HTR-8/SVneo (cell line): Measurements from ENCODE around the gene EFCAB12.
A peak's percentile ranks its signal among the peaks of the same experiment; 100 is the strongest.
"Not testable (repeated sequence)": the region's sequence is repeated elsewhere in the genome, so short reads cannot be mapped to it uniquely, and the experiment has no call there.

Source experiments
- DNase-seq: peaks from one replicate; pipeline ENCODE4 v3.0.0; 2011; ENCODE audit warnings: low spot score, mixed read lengths; ENCODE audit not compliant: insufficient read length
- FAIRE-seq: peaks from 2 replicates; lab custom pipeline; 2011; peaks lifted over from hg19 to GRCh38; lab: Jason Lieb, UNC

EFCAB12 gene

DNA sequence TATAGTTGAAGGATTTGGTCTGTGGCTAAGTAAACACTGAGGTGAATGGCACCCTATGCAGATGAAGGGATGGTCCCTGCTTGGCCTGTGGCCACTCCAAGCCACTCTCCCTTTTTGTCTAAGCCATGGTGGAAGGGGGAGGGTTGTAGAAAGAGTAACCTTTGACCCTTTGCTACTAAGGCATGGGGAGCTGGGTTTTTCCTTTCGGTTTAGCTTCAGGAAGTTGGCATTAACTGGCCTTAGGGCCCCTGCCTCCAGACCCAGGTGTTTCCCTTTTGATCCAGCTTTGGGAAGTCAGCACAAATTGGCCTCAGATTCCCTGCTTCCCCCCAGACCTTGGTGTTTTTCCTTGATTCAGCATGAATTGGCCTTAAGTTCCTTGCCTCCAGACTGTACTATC is 49.5 kb downstream of the EFCAB12 start:
- DNase-seq (no peak), FAIRE-seq (no peak)

DNA sequence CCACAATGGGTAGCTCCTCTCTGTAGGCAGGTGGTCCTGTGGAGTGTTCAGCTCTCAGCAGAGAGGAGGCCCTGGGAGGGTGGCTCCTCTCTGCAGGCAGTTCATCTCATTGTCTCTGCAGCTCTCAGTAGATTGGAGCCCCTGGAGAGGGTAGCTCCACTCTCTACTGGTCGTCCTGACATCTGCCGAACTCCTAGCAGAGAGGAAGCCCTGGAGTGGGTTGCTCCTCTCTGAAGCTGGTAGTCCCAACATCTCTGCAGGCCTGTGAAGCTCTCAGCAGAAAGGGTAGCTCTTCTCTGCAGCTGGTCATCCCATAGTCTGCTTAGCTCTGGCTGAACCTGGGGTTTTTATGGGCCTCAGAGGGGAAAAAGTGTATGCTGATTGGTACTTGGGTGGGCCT is 50.8 kb downstream of the EFCAB12 start:
- FAIRE-seq (no peak), DNase-seq (no peak)

DNA sequence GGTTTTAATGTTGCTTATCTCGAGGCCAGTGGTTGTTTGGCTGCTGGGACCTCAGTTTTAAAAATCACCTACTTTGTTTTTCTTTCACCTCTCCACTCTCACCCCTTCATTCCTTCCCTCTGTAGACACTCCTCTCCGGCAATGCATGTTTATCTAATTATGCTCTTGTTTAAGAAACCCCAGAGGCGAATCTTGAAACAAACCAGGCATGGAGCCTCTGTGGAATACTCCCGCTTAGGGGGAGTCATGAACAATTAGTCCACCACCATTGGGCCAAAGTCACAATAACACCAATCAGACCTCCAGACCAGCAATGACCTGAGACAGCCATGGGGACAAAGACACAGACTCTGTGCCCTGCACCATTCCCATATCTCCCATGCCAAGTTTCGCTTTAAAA is 53.3 kb downstream of the EFCAB12 start:
- DNase-seq (no peak), FAIRE-seq (no peak)

DNA sequence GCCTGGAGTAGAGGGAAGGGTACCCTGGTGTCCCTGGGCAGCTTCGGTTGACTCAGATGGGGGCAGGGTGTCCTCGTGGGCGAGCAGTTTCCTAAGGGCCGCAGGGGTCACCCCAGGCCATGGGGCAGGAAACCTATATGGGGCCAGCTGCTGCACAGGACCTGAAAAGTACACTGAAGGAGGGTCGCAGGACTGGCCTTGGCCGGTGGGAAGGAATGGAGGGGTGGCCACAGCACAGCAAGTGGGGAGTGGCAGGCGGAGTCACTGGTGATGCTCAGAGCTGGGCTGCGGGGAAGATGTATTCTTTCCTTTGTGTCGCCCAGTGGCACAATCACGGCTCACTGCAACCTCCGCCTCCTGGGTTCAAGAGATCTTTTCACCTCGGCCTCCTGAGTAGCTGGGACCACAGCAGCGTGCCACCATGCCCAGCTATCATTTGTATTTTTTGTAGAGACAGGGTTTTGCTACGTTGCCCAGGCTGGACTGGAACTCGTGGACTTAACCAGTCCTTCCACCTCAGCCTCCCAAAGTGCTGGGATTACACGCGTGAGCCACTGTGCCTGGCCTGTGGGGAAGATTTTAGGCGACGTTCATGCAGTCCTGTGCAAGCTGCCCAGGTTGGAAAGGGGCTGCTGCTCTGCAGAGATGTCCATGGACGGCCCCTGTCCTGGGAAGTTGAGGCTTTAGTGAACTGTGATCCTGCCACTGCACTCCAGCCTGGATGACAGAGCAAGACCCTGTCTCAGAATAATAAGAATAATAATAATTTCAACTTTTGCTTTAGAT is 57.2 kb downstream of the EFCAB12 start:
- FAIRE-seq: no peak

DNA sequence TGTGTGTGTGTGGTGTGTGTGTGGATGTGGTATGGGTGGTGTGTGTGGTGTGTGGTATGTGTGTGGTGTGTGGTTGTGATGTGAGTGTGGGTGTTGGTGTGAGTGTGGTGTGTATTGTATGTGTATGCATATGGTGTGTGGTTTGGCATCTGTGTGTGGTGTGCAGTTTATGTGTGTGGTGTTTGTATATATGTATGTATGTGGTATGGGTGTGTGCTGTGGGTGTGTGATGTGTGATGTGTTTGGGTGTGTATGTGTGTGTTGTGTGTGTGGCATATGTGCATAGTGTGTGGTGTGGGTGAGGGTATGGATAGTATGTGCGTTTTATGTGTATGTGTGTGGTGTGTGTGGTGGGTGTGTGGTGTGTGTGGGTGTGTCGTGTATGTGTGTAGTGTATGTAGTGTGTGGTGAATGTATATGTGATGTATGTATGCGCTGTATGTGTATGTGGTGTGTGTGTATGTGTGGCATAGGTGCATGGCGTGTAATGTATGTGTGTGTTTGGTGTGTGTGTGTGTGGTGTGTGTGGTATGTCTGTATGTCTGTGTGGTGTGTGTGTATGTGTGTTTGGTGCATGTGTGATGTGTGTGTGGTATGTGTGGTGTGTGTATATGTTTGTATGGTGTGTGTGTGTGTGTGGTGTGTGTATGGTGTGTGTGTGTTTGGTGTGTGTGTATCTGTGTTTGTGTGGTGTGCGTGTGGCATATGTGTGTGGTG is 58.0 kb downstream of the EFCAB12 start:
- no peak for FAIRE-seq
- no peak for DNase-seq

More for the DNA sequence above, 57.2 kb downstream of the EFCAB12 start:
- DNase-seq: no peak

DNA sequence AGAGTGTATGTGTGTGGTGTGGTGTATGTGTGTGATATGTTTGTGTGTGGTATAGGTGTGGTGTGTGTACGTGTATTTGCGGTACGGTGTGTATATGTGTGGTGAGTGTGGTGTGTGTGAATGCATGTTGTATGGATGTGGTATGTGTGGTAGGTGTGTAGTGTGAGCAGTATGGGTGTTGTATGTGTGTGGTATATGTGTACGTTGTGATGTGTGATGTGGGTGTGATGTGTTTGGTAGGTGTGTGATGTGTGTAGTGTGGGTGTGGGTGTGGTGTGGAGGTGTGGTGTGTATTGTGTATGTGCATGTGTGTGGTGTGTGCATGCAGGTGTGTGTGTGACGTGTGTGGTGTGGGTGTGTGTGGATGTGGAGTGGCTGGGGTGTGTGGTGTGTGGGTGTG is 58.7 kb downstream of the EFCAB12 start:
- DNase-seq (no peak), FAIRE-seq (peak; percentile 100)

DNA sequence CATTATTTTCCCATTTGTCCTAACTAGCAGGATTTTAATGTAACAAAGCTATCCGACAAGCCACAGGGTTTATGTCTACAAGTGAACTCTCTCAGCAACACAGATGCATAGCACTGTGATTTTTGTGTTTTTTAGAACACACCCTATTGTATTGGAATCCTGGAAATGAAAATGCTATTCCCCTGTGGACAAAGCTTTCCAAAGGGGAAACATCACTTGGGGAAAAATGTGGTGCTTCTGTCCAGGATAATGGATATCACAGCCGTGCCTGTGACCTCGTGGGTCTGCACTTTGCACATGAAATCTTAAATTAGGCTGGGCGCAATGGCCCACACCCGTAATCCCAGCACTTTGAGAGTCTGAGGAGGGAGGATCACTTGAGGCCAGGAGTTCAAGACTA is 60.6 kb downstream of the EFCAB12 start:
- DNase-seq (no peak), FAIRE-seq (no peak)

DNA sequence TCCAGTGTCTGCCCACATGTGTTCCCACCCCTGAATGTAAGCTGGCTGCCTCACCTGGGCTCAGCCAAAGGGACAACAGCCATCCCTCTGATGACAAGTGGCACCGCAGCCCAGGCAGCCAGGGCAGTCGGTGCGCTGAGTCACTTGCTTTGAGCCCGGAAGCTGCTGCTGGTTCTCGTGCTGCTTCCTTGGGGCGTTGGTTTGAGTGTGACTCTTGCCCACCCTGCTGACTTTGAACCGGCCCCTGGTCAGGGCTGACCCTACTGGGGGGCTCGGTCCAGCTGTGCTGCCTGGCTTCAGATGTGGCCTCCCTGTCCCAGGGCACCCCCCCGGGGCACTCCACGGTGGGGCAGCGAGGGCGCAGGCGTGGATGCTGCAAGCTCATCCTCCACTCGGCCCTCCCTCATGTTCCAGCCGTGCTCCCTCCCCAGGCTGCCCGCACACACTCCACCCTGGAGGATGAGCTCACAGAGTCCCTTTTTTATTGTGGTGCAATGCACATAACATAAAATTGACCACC is 62.1 kb downstream of the EFCAB12 start:
- DNase-seq (no peak), FAIRE-seq (no peak)

DNA sequence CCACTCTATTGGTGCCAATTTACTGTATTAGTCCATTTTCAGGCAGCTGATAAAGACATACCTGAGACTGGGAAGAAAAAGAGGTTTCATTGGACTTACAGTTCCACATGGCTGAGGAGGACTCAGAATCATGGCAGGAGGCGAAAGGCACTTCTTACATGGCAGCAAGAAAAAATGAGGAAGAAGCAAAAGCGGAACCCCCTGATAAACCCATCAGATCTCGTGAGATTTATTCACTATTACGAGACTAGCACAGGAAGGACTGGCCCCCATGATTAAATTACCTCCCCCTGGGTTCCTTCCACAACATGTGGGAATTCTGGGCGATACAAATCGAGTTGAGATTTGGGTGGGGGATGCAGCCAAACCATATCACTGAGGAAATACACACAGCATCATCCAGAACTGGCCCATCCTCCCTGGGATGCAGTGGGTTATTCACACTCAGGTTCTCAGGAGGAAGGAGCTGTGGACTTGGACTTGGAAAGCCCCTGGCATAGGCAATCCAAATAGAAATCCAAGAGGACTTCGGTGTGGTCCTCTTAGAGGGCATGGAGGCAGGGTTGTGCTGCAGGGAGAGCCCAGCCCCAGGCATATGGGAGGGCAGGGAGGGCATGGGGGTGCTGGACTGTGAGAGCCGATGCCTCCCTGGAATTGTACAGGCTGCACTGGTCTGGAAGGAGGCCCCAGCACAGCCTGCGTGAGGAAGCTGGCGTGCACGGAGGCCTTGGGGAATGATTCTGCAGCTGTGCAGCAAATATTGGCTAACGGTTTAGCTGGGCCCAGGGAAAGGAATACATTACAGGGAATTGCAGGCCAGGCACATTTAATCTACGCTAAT is 62.9 kb downstream of the EFCAB12 start:
- DNase-seq (no peak), FAIRE-seq (no peak)

DNA sequence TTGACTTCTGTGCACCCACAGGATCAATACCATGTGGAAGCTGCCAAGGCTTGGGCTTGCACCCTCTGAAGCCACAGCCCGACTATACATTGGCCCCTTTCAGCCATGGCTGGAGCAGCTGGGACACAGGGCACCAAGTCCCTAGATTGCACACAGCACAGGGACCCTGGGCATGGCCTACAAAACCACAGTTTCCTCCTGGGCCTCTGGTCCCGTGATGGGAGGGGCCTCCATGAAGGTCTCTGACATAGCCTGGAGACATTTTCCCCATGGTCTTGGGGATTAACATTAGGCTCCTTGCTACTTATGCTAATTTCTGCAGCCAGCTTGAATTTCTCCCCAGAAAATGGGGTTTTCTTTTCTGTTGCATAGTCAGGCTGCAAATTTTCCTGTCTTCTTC is 63.6 kb downstream of the EFCAB12 start:
- not testable (repeated sequence) for FAIRE-seq, DNase-seq

DNA sequence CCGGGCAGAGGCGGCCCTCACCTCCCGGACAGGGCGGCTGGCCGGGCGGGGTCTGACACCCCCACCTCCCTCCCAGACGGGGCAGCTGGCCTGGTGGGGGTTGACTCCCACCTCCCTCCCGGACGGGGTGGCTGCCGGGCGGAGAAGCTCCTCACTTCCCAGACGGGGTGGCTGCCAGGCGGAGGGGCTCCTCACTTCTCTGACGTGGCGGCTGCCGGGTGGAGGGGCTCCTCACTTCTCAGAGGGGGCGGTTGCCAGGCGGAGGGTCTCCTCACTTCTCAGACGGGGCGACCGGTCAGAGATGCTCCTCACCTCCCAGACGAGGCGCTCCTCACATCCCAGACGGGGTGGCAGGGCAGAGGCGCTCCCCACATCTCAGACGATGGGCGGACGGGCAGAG is 65.1 kb downstream of the EFCAB12 start:
- FAIRE-seq, DNase-seq: not testable (repeated sequence)

DNA sequence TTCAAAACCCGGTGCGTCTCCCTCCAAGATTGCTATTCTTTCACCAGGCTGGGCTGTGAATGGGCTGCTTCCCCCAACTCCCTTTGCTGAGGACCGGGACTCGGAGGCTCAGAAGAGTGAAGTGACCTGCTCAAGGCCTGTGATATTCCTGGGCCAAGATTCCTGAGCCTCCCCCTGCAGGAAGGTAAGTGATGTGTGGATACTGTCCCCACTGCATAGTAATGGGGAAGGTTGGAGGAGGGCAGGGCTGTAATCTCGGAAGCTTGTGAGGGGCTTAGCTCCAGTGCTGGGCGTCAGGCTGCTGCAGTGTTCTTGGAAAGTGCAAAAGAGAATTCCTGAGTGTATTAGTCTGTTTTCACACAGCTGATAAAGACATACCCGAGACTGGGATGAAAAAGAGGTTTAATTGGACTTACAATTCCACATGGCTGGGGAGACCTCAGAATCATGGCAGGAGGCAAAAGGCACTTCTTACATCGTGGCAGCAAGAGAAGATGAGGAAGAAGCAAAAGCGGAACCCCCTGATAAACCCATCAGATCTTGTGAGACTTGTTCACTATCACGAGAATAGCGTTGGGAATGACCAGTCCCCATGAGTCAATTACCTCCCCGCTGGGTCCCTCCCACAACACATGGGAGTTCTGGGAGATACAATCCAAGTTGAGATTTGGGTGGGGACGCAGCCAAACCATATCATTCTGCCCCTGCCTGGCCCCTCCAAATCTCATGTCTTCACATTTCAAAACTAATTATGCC is 67.6 kb downstream of the EFCAB12 start:
- FAIRE-seq (peak; percentile 46), DNase-seq (no peak)

DNA sequence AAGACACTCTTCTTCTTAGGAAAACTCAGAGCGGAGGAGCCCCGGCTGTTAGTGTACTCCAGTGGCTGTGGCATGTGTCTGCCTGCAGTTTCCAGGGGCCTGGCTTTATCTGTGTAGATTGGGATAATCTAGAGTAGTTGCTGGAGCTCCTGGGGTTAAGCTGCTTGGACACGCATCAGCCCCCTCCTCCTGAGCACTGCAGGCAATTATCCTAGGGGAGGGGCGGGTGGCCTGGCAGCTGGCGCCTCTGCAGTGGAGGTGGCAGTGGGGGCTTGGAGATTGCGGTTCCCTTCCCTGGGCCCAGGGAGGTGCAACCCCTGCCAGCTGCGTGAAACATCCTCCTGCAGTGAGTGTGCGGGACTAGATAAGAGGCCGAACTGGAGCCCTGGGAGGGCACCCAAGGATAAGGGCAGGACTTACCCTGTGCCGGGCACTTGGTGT is 68.2 kb downstream of the EFCAB12 start:
- FAIRE-seq (no peak), DNase-seq (no peak)

DNA sequence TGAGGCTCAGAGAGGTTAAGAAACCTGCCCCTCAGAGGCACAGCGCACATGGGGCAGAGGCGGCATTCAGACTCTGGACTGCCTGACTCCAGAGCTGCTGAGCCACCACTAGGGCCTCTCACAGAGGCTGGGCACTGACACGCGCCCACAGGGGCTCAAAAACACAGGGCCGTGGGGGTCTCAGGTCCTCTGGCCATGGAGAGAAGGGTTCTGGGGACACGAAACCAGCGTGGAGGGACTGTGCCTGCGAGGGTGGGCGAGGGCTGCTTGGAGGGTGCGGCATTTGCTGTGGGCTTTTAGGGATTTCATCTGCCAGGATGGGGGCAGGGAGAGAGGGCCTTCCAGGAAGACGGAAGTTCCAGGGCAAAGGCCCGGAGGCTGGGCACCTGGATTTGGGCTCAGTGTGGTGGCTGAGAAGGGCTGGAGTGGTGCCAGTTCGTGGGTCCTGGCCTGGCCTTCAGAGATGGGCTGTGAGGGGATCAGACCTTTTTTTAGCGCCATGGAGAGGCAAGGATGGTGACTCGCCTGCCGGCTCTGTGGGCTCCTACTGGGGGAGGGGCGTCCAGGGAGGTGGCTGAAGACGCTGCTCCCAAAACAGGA is 69.6 kb downstream of the EFCAB12 start:
- DNase-seq (no peak), FAIRE-seq (no peak)

DNA sequence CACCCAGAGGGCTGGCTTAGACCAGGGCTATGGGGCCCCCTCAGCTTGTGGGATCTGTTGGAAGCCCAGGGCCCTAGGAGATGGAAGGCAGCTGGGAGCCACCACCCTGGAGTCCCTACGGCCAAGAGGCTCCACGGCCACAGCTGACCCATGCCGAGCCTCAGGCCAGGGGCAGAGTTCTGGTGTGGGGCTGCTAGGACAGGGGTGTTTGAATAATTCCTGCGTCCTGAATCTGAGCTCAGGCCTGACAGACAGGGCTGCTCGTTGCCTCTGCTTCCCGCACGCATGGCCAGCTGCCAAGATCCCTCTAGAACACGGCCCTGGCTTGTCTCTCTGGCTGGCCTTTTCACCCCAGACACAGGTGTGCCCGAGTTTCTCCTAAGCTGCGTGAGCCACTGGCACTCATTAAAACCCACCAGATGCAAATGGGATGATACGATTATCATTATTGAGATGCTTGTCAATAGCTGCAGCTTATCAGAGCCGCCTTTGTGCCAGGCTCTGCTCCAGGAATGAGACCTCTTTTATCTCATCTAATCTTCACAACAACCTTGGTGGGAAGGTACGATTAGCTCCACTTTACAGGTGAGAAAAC is 70.2 kb downstream of the EFCAB12 start:
- FAIRE-seq: no peak
- DNase-seq: no peak

DNA sequence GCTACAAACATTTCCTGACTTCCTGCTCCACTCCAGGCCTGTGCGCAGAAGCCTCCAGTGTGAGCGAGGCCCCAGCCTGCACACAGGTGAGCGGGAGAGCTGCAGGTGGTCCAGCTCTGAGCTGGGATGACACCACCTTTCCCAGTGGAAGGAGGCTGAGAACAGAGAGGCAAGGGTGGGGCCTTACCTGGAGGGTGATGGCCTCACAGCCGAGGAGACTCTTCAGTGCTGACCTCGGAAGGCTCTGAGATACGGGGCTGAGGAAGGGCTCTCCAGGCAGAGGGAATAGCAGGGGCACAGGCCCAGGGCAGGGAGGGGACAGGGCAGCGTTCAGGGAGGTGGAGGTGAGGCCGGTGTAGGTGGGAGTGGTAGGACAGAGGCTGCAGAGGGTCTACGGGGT is 70.8 kb downstream of the EFCAB12 start:
- no peak for FAIRE-seq

DNA sequence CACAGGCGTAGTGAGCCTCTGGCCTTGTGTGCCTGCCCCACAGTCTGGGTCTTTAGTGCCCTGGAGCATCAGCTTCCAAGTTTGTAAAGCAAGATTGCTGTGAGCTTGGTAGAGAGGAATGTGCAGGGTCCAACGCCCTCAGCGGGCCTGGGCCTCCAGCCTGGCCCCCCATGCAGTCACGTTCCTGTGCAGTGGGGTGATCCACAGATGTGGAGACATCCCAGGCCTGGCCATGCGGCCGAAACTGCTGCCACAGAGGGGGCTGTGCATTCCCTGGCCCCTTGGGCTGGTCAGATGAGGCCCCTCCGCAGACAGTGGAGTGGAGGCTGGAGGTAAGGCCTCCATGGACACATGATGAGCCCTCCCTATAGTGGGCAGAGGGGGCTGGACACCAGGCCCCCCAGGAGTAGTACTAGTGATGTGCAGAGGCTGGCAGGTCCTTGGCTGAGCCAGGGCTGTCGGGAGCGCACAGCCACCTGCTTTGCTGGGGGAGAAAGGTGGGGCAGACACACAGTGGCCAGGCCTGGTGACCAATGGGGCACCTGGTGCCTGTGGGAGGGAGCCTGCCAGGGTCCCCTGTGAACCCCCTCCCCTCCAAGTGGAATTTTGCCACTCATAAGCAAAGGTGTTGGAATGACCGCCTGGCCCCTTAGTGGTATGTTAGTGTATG is 71.5 kb downstream of the EFCAB12 start:
- DNase-seq: no peak
- FAIRE-seq: no peak

More for the DNA sequence above, 70.8 kb downstream of the EFCAB12 start:
- DNase-seq: no peak

DNA sequence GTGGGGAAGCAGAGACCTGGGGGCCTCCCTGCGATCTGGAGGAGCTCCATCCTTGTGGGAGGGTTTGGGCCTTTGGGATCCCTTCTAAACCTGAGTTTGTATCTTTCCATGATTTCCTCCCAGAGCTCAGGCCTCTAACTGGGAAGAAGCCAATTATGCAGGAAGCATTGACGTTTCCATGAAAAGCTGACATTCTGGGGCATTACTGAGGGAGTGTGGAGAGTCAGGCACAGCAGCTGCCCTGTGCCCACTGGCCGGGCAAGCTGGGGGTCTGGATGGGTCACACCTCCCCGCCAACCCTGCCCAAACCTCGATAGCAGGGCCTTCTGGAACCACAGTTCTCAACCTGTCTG is 74.9 kb downstream of the EFCAB12 start:
- DNase-seq: no peak

More for the DNA sequence above, 74.9 kb downstream of the EFCAB12 start:
- no peak for FAIRE-seq
